HG02623 (cell line): Measurements from ENCODE around the gene GPR146.
A peak's percentile ranks its signal among the peaks of the same experiment; 100 is the strongest.
"Not testable (repeated sequence)": the region's sequence is repeated elsewhere in the genome, so short reads cannot be mapped to it uniquely, and the experiment has no call there.

ENCODE experiments used
- ATAC-seq: cut with Tn5 transposase; IDR thresholded peaks from one replicate; pipeline ENCODE4 v1.9.1; 2021; ENCODE audit warnings: moderate library complexity; ENCODE audit not compliant: unreplicated experiment

Gene GPR146

DNA sequence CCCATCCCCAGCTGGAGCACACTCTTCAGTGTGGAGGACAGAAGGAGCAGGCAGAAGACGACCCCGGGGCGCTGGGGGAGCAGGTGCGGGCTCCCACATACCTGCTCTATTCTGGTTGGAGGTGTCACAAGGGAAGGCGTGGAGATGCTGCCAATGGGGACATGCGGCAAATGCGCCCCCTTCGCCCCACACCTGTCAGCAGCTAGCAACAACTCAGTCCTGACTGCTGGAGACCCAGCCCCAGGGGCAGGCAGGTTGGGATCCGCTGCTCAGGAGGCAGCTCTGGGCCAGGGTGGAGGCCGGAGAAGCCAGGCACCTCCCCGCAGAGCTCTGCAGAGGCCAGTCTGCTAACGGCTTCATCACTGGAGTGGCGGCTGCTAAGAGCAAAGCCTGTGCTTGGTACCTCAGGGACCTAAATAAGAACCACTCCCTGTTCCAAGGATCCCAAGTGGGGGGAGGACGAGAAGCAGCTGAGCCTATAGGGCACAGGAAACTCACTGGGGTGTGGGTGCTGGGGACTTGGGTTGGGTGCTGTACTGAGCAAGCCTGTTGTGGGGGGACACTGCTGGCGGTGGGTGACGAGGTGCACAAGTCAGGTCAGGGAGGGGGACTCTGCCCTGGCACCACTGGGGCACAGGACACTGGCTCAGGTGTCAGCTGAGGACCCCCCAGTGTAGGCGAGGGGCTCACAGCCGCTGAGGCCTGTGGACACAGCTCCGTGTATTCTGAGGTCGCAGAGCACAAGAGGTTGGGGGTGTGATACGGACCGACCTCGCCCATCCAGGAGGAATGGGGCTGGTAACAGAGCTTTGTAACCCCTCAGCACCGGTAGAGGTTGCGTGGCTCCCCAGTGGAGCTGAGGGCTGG lies 19.2 kb upstream of the GPR146 start:
- no peak for ATAC-seq

DNA sequence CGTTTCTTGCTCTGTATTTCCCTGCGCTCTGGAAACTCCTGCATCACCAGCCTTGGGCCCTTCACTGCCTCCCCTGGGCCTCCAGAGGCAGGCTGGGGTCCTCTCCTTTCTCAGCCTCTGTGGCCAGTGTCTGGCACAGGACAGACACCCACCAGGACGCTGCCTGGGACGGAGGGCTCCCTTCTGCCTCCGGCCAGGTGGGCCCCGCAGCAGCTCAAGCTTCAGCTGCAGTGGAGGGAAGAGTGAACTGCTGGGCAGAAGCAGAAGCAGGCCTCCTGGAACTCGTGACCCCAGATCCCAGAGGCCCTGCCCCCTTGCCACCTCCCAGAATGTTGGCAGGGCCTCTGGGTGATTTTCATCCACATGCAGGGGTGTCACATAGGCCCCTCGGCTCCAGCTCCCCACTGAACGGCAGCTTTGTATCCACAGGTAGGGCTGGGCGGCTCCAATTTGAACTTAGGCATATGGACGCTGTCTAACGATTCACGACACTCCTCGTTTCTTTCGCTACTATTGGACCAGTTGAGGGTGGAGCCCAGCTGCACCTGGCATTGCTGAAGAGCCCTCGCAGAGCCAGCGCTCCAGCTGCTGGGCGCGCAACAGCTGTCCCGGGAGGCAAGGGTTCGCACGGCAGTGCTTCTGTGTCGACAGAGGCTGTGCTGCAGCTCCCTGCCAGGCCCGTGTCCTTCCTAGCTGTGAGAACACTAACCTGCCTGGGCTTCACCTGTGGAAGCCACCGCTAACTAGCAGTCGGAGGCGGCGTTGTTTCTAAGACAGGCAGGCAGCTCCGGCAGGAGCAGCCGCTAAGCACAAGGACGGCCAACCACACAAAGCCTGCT lies 18.4 kb upstream of the GPR146 start:
- ATAC-seq = no peak

DNA sequence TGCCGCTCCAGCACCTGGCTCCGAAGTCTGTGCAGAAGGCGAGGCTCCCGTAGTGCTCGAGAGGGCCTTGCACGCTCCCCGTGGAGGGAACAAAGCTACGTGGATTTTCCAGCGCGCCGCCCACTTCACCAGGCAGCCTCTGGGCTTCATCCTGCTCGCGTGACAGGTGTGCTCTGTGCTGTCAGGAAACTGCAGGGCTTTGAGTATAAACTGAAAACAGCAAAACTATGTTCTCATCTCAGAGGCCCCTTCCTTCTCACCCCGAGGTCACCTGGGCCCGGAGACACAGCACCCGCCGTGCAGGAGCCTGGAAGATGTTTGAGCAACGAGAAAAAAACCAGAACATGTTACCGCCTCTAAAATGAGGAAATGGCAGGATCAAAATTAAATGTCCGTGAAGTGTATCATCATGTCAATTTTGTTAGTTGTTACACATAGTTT lies 17.6 kb upstream of the GPR146 start:
- ATAC-seq = no peak

- ATAC-seq = peak; percentile 1
Observed at GRCh38 chr7:1027242-1028043, 16.9 kb upstream of the GPR146 start.

DNA sequence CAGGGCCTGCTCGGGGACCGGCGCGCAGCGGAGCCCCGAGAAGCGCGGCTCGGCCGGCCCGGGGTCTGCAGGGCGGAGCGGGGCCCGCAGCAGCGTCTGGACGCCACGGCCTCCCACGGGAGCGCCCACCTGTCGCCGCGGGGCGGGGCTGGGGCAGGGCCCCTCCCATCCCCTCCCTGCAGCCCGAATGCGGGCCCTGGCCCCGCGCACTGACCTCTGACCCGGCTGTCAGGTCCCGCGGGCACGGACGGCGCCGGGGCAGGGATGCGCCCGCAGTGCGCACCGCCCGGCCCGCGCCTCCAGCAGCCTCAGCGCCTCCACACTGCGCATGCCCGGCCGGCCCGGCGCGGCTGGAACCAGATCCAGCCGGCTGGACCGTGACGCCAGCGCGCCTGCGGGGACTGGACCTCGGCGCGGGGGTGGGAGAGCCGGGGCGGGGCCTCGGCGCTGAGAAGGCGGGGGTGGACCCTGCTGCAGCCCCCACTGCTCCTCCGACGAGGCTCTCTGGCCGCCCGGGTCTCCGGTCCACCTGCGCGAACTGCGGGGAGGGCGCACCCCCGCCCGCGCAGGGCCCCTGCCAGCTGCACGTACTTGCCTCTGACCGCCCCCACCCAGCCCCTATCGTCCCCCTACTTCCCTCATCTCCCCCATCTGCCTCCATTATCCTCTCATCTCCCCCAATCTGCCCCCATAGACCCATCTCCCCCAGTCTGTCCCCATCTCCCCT lies 16.1 kb upstream of the GPR146 start:
- ATAC-seq = peak; percentile 56

DNA sequence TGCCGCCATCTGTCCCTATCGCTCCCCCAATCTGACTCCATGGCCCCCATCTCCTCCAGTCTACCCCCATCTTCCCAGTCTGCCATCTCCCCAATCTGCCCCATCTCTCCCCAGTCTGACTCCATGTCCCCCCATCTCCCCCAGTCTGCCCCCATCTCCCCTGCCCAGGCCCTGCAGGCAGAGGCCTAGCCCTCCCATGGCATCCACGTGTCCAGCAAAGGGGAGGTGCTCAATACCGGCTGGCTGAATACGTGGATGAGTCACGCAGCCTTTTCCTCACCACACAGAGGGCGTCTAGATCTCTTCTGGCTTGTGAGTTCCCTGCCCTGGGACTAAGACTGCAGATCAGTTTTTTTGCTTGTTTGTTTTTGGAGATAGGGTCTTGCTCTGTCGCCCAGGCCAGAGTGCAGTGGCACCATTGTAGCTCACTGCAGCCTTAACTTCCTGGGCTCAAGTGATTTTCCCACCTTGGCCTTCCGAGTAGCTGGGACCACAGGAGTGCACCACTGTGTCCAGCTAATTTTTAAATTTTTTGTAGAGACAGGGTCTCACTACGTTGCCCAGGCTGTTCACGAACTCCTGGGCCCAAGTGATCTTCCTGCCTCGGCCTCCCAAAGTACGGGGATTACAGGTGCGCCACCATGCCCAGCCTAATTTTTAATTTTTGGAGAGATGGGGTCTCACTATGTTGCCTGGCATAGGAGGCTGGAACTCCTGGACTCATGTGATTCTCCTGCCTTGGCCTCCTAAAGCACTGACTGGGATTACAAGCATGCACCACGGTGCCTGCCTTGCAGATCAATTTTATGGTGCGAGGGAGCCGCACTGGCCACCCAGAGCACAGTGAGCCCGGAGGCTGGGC lies 15.3 kb upstream of the GPR146 start:
- ATAC-seq = no peak

GRCh38 chr7:1029637-1030443 lies 14.5 kb upstream of the GPR146 start:
- no peak for ATAC-seq

GRCh38 chr7:1030444-1031070 lies 13.8 kb upstream of the GPR146 start:
- no peak for ATAC-seq

DNA sequence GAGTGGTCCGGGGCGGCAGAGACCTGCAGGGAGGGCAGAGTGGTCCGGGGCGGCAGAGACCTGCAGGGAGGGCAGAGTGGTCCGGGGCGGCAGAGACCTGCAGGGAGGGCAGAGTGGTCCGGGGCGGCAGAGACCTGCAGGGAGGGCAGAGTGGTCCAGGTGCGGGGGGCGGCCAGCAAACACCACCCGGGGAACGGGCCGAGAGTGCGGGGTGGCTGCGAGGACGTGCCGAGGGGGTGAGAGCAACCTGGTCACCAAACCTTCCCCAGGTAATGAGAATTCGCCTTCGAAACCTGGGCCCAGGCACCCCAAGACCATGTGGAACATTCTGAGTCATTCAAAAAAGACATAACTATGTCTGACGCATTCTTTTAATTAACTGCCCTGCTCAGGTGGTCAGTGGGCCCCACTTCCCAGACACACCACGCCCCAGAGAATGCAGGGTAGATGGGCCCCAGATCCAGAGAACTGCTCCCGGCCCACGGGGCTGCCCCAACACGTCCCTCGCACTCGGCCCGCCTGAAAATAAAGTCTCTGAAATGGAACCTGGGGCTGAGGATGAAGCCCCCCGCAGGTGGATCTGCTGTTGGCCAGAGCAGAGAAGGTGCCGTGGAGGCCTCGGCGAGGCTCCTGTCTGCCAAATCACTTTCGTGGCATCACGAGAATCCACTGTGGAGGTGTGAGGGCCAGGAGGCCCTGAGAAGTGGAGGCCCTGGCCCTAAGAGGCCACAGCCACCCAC lies 12.5 kb upstream of the GPR146 start:
- no peak for ATAC-seq

DNA sequence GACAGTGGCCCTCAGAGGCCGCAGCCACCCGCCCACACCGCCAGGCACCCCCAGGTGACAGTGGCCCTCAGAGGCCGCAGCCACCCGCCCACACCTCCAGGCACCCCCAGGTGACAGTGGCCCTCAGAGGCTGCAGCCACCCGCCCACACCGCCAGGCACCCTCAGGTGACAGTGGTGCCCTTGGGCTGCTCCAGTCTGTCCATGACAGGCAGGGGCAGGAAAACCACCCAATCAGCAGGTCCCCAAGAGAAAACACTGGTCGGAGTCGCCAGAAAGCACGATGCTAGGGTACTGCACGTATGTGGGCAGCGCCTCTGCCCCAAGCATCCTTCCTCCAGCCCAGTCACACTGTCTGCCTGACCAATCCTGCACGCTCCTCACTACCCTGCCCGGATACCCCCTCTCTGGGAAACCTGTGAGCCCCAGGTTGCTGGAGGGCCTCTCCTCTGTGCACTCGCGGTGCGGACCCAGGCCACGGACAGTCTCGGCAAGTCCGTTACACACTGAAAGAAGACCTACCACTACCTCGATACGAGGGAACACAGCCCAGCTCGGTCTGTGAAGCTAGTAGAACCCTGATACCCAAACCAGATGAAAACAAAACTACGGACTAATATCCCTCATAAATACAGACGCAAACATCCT lies 11.7 kb upstream of the GPR146 start:
- no peak for ATAC-seq

GRCh38 chr7:1033546-1034145 lies 10.7 kb upstream of the GPR146 start:
- no peak for ATAC-seq

- not testable (repeated sequence) for ATAC-seq
Observed at GRCh38 chr7:1034769-1035168, 9.6 kb upstream of the GPR146 start.

GRCh38 chr7:1036164-1036928 lies 8.0 kb upstream of the GPR146 start:
- not testable (repeated sequence) for ATAC-seq

- ATAC-seq = not testable (repeated sequence)
Observed at GRCh38 chr7:1040233-1040632, 4.1 kb upstream of the GPR146 start.

DNA sequence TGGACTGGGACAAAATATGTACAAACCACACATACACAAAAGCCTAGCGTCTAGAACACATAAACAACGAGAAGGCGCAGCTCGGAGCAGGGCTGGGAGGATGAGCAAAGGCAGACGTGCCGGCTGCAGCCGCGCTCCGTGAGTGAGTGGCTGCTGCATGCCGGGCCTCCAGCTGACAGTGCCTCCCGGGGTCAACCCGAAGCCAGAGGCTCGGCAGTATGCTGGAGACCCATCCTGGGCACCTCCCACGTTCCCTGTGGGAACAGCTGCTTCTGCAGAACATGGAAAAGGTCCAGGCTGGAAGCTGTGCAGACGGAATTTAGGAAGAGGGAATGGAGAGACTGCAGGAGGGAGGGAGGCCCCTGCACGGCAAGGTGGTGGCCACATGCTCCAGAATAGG lies 3.6 kb upstream of the GPR146 start:
- ATAC-seq = no peak
